Ecto neural progenitor cell (in vitro differentiated cells): Measurements from ENCODE around the gene GPS2.
A peak's percentile ranks its signal among the peaks of the same experiment; 100 is the strongest.

ENCODE experiments used
- DNase-seq: peaks from one replicate; pipeline ENCODE4 v3.0.0-alpha.2; 2018; ENCODE audit warnings: low spot score

Gene GPS2

GRCh38 chr17:7293159-7293558 lies 22.0 kb downstream of the GPS2 start:
- DNase-seq = no peak

- DNase-seq = no peak
These were observed 22.4 kb downstream of the GPS2 start for GRCh38 chr17:7292729-7293128.

GRCh38 chr17:7292194-7292593 lies 23.0 kb downstream of the GPS2 start:
- no peak for DNase-seq

GRCh38 chr17:7290685-7291084 lies 24.5 kb downstream of the GPS2 start:
- no peak for DNase-seq

- DNase-seq = no peak
These were observed 25.0 kb downstream of the GPS2 start for GRCh38 chr17:7290166-7290565.

- no peak for DNase-seq
These were observed 25.7 kb downstream of the GPS2 start for GRCh38 chr17:7289256-7290032.

- DNase-seq = no peak
These were observed 29.5 kb downstream of the GPS2 start for GRCh38 chr17:7285679-7286078.

GRCh38 chr17:7284911-7285310 lies 30.2 kb downstream of the GPS2 start:
- no peak for DNase-seq

GRCh38 chr17:7283471-7284216 lies 31.5 kb downstream of the GPS2 start:
- no peak for DNase-seq

GRCh38 chr17:7282752-7283321 lies 32.3 kb downstream of the GPS2 start:
- DNase-seq = no peak

GRCh38 chr17:7281953-7282751 lies 33.0 kb downstream of the GPS2 start:
- no peak for DNase-seq

- peak; percentile 99 for DNase-seq
These were observed 33.8 kb downstream of the GPS2 start, which contains the start of gene SLC2A4 for GRCh38 chr17:7281074-7281952. TSS of gene SLC2A4 (plus strand) at chr17:7281718. CDS start at chr17:7281935, 217 bp downstream.

GRCh38 chr17:7280519-7281073 lies 34.6 kb downstream of the GPS2 start:
- DNase-seq = peak; percentile 92

- DNase-seq = no peak
These were observed 35.7 kb downstream of the GPS2 start for GRCh38 chr17:7279448-7279847.

- DNase-seq = no peak
These were observed 48.4 kb downstream of the GPS2 start for GRCh38 chr17:7266784-7267183.

GRCh38 chr17:7263801-7264078 lies 51.4 kb downstream of the GPS2 start:
- no peak for DNase-seq

- DNase-seq = no peak
These were observed 52.0 kb downstream of the GPS2 start for GRCh38 chr17:7262935-7263800.
